Subcutaneous adipose tissue (tissue), 4 donors: ENCODE results near the gene IQCH. TPM values are rescaled to one million over a fixed set of nuclear protein-coding genes. Genes with fewer than 3 reads are reported as not detected.

Experiments
- CTCF ChIP-seq: fragments of 450-650 bp; IDR thresholded peaks from one replicate; pipeline ENCODE4 v1.5.1; 2016; ENCODE audit warnings: low read depth, mild to moderate bottlenecking, control low read depth, antibody characterized with exemption, moderate library complexity
- total RNA-seq, 4 donors: library from RNA; depleted of rRNA; stranded (reverse); fragments of >200 nt; gene quantifications; one replicate each; pipeline ENCODE4 v1.1.0, GENCODE V29; 2016

The IQCH gene
- total RNA-seq, 4 donors from 2014 or later = 0.51 to 1.5 (median 0.88) TPM; not detected in 1

DNA sequence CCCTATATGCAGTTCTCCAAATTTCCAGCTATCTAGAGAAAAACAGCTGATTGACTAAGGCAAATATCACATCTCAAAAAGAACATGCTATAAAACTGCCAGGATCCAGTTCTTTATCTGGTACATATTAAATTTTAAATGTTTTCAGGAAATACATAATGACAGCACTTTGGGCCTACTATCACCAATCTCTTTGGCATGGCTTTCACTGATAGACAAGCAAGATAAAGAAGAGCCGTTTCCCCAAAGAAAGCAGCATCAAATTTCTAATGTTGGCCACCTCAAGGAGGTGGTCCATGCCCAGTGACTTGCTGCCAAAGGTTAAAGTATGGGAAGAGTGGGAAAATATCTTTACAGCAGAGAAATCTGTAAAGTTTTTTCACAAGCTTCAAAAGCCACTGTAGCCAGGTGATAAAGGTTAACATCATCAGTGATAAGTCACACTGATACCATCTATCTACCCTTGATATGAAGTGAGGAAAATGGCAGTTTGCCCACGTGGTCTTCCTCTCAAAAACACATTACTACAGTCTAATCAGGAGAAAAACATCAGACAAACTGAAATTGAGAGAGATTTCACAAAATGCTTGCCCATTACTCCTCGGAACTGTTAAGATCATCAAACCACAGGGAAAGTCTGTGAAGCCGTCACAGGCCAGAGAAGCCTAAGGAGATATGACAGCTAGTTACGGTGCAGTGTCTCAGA, 220.0 kb downstream of the IQCH start:
- TF ChIP-seq CTCF = no peak

DNA sequence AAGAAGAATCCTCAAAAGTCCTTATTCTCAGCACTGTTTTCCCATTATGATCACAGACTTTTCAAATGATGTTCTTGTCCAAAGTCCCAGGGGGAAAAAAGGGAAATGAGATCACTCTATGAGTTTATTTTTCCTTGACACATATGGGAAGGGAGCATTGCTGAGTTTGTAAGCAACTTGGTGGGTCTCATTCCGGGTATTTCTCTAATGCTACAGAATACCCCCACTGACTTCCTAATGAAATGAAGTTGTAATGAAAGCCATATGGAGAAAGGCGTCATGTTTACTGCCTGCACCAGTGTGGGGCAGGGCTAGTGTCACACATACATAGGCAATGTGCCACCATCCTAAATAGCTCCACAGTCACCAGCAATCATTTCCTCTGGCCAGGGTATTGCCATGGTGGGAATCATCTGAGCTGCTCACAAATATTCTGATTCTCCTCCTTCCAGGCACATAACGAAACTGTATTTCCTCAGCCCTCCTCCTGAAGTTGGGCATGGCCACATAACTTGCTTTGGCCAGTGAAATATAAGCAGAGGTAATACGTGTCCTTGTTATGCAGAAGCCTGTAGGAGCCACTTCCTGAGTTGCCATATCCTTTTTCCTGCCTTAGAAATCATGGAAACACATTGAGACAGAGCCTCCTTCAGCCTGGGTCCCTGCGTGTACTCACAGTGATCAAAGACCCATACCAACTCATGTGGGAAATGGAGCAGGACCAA, 225.4 kb downstream of the IQCH start:
- no peak for TF ChIP-seq CTCF

GRCh38 chr15:67480741-67481140, 226.2 kb downstream of the IQCH start:
- no peak for TF ChIP-seq CTCF

DNA sequence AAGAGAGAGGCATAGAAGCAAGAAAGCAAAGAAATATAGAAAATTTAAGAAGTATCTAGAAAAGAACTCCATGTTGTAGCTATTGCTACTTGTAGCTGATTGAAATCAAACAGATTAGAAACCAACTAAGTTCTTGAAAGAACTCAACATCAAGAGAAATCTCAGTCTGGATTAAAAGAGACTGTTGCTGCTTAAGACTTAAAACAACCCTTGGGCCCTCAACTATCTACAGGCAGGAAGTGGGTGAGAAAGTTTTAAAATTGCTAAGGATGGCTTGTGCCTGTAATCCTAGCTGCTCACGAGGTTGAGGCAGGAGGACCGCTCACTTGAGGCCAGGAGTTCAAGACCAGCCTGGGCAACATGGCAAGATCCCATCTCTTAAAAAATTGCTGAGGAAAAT, 227.1 kb downstream of the IQCH start:
- TF ChIP-seq CTCF = no peak

GRCh38 chr15:67495585-67495984, 241.0 kb downstream of the IQCH start:
- no peak for TF ChIP-seq CTCF

DNA sequence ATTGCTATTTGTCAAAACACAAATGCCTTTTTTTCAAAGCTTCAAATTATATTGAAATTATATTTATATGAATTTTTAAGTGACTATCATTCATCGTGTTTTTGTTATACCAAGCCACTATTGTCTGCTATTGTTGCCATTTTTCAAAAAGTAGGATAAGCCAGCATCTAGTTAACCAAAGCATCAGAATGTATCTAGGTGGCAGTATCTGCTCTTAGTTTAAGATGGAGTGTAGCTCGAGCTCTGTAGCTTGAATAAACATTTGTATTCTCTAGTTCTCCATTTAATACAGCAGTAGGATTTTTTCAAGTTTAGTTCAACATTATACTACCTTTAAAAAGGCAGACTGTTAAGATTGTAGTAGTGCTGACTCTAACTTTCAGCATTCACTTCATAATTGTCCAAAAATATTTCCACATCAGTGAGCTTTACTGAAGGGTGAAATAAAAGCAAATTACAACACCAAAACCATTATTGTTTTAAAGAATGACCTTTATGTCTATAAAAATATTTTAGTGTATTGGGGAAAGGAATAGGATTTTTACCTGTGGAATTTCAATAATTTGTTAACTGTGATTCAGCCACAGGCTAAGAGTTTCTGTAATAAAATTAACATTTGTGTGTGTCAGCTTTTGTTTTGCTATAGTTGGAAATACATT, 246.7 kb downstream of the IQCH start:
- TF ChIP-seq CTCF = no peak

DNA sequence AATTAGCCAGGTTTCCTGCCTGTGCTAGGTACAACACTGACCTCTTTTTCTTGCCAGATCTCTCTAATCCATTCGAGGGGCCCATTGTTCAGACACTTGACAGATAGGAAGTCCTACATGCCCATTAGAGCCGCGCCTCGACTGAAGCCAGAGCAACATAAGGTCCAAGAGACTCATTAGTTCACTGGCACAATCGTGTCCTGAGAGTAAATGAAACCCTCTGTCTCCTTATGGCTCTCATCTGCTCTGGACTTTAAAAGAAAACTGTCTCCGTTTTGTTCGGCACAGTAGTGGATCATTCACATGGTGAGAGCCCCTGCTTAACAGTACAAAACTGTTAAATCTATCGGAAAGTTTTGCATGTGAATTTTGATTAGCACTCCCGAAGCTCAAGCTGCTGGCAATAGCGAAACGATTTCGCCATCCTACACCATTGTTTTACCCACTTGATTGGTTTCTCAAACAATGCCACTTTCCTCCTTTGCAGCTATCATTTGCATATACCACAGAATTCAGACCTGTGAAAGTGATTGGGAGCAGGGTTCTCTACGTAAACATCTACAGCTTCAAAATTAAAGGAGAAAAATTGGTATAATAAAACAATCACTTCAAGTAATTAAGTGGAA, 247.4 kb downstream of the IQCH start:
- no peak for TF ChIP-seq CTCF
